Skeletal muscle tissue (tissue), 4 donors: Measurements from ENCODE around the gene ZBED4. TPM values are rescaled to one million over a fixed set of nuclear protein-coding genes. Genes with fewer than 3 reads are reported as not detected.

Source experiments
- H3K27ac ChIP-seq: one replicate; pipeline ENCODE4 v1.7.0; 2013; ENCODE audit warnings: mild to moderate bottlenecking, low read depth, low read length, inconsistent platforms
- H3K27me3 ChIP-seq, 3 donors: one replicate each; pipeline ENCODE4 v1.7.0; 2013; ENCODE audit warnings: low read length in 3 of 3; ENCODE audit not compliant: control insufficient read depth in 3 of 3, insufficient read depth in 3 of 3
- H3K36me3 ChIP-seq, 3 donors: one replicate each; pipeline ENCODE4 v1.7.0; 2013; ENCODE audit warnings: low read length in 3 of 3; ENCODE audit not compliant: control insufficient read depth in 3 of 3, insufficient read depth in 3 of 3
- H3K4me1 ChIP-seq, 3 donors: one replicate each; pipeline ENCODE4 v1.7.0; 2013; ENCODE audit warnings: low read length in 3 of 3, mild to moderate bottlenecking in 3 of 3; ENCODE audit not compliant: control insufficient read depth in 3 of 3, insufficient read depth in 3 of 3
- H3K4me3 ChIP-seq, 3 donors: one replicate each; pipeline ENCODE4 v1.7.0; 2013; ENCODE audit warnings: low read length in 3 of 3
- H3K9ac ChIP-seq, 3 donors: one replicate each; pipeline ENCODE4 v1.7.0; 2013; ENCODE audit warnings: low read length in 3 of 3, mild to moderate bottlenecking in 3 of 3, moderate library complexity in 2 of 3, low read depth in 1 of 3
- H3K9me3 ChIP-seq, 3 donors: one replicate each; pipeline ENCODE4 v1.7.0; 2013; ENCODE audit warnings: low read length in 3 of 3; ENCODE audit not compliant: control insufficient read depth in 3 of 3
- total RNA-seq: library from RNA; depleted of rRNA; stranded (reverse); fragments of >200 nt; gene quantifications from one replicate; pipeline ENCODE4 v1.2.3, GENCODE V29; 2014
- donor health status: Osteomylitis.

The ZBED4 gene
- total RNA-seq, 1 donor from 2014 or later, result 8.4 TPM

GRCh38 chr22:49853981-49854831, 562 bp downstream of the ZBED4 start:
- peak overlapping the region; percentile 25 for H3K27ac ChIP-seq

GRCh38 chr22:49855251-49855911, 1.7 kb downstream of the ZBED4 start:
- Histone ChIP-seq H3K9me3 (no peaks in the 10 kb centered on the region), H3K4me1 (peaks cover 16 to 21% (median 16%) of the 10 kb centered on the region in 3 donors), H3K27me3 (peaks cover 4 to 14% (median 6%) of the 10 kb centered on the region in 3 donors), H3K9ac (peak overlapping the region; percentile 10 to 84 (median 46)), H3K4me3 (peak overlapping the region in 2 of 3 donors; percentile 22 to 84), H3K27ac (peak overlapping the region; percentile 3), H3K36me3 (peaks cover 0 to 4% (median 0%) of the 10 kb centered on the region in 3 donors)

More at GRCh38 chr22:49853981-49854831, 562 bp downstream of the ZBED4 start:
- Histone ChIP-seq H3K4me3 (peak overlapping the region; percentile 74 to 87 (median 84)), H3K9me3 (no peaks in the 10 kb centered on the region), H3K4me1 (peaks cover 16 to 24% (median 17%) of the 10 kb centered on the region in 3 donors), H3K9ac (peak overlapping the region; percentile 77 to 84 (median 83)), H3K36me3 (peaks cover 0 to 4% (median 0%) of the 10 kb centered on the region in 3 donors), H3K27me3 (peaks cover 16 to 26% (median 16%) of the 10 kb centered on the region in 3 donors)

DNA sequence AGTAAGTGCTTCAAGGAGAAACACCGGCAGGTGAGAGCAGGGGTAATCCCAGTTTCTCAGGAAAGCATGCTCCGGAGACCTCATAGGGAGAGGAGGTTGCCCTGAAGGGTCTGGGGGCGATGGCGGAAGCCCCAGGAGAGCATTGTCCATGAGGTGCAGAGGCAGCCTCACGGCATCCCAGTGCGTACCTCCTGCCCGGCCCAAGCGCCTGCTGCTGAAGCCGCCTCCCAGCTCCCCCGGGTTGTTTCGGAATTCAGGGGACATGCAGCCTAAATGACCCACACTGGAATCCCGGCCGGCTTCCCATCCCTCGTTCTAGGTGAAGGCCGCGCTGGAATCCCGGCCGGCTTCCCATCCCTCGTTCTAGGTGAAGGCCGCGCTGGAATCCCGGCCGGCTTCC, 2.7 kb downstream of the ZBED4 start:
- Histone ChIP-seq H3K9ac (no peak overlapping the region), H3K4me3 (no peak overlapping the region), H3K4me1 (peaks cover 16 to 21% (median 16%) of the 10 kb centered on the region in 3 donors)

DNA sequence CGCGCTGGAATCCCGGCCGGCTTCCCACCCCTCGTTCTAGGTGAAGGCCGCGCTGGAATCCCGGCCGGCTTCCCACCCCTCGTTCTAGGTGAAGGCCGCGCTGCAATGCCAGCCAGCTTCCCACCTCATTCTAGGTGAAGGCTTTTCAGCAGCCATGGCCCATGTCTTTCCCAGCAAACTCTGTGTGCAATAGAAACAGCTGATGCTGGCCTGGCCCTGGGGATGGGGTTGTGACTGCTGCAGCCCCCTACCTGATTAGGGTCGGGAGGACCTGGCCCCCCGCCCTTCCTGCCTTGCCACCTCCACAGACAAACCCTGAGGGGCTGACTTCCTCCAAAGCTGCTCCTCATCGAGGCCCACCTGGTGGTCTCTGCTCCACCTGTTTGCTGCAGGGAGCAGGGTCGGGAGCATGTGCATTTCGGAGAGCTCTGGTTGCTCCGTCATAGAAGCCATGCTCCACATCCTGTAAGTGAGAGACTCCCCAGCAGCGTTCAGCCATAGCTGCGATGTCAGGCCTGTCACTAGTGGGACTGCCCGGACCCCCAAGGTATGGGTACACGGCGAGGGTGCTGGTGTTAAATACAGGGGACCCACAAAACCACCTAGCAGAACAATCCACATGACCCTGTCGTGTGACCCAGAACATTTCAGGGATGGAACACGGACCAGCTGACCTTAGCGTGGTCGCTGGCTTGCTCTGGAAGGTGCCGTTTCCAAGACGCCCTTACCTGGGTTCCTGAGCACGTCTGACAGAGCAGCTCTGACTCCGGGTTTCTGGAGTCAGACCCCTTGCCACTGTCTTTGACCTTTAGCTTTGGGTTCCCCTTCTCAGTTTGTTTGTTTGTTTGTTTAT, 3.3 kb downstream of the ZBED4 start:
- H3K4me1 ChIP-seq, result peaks cover 16 to 21% (median 16%) of the 10 kb centered on the region in 3 donors
- H3K9me3 ChIP-seq, result no peaks in the 10 kb centered on the region
- H3K36me3 ChIP-seq, result peaks cover 0 to 4% (median 0%) of the 10 kb centered on the region in 3 donors
- H3K27ac ChIP-seq, result no peak overlapping the region
- H3K27me3 ChIP-seq, result no peaks in the 10 kb centered on the region
- H3K4me3 ChIP-seq, result no peak overlapping the region
- no peak overlapping the region for H3K9ac ChIP-seq

More for the DNA sequence above, 2.7 kb downstream of the ZBED4 start:
- Histone ChIP-seq H3K27me3 (peaks cover 0 to 5% (median 0%) of the 10 kb centered on the region in 3 donors), H3K9me3 (no peaks in the 10 kb centered on the region), H3K27ac (no peak overlapping the region), H3K36me3 (peaks cover 0 to 4% (median 0%) of the 10 kb centered on the region in 3 donors)

- Histone ChIP-seq H3K27ac (no peak overlapping the region), H3K4me3 (no peak overlapping the region), H3K9me3 (no peaks in the 10 kb centered on the region), H3K36me3 (peaks cover 0 to 4% (median 0%) of the 10 kb centered on the region in 3 donors), H3K4me1 (peaks cover 13 to 21% (median 16%) of the 10 kb centered on the region in 3 donors), H3K27me3 (no peaks in the 10 kb centered on the region), H3K9ac (no peak overlapping the region)
Observed at GRCh38 chr22:49858827-49859226, 5.2 kb downstream of the ZBED4 start.

GRCh38 chr22:49861642-49862495, 8.2 kb downstream of the ZBED4 start:
- no peak overlapping the region for H3K4me3 ChIP-seq
- no peaks in the 10 kb centered on the region for H3K27me3 ChIP-seq
- no peak overlapping the region for H3K9ac ChIP-seq
- peaks cover 4 to 11% (median 8%) of the 10 kb centered on the region in 3 donors for H3K9me3 ChIP-seq
- no peaks in the 10 kb centered on the region for H3K4me1 ChIP-seq
- H3K36me3 ChIP-seq, result peaks cover 2 to 7% (median 3%) of the 10 kb centered on the region in 3 donors
- H3K27ac ChIP-seq, result no peak overlapping the region

DNA sequence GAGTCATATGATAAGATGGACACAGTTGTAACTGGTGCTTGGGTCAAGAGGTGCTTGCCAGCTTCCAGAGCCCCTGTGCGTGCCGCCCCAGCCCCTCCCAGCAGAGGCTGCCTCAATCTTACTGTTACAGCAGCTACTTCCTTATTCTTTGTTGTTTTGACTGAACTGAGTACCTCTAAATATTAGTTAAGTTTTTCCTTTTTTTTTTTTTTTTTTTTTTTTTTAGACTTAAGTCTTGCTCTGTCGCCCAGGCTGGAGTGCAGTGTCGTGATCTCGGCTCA, 8.8 kb downstream of the ZBED4 start:
- H3K4me3 ChIP-seq, result no peak overlapping the region
- no peaks in the 10 kb centered on the region for H3K27me3 ChIP-seq
- H3K4me1 ChIP-seq, result no peaks in the 10 kb centered on the region
- H3K9me3 ChIP-seq, result peaks cover 4 to 12% (median 9%) of the 10 kb centered on the region in 3 donors
- no peak overlapping the region for H3K9ac ChIP-seq
- H3K36me3 ChIP-seq, result peaks cover 2 to 6% (median 3%) of the 10 kb centered on the region in 3 donors
- H3K27ac ChIP-seq, result no peak overlapping the region

DNA sequence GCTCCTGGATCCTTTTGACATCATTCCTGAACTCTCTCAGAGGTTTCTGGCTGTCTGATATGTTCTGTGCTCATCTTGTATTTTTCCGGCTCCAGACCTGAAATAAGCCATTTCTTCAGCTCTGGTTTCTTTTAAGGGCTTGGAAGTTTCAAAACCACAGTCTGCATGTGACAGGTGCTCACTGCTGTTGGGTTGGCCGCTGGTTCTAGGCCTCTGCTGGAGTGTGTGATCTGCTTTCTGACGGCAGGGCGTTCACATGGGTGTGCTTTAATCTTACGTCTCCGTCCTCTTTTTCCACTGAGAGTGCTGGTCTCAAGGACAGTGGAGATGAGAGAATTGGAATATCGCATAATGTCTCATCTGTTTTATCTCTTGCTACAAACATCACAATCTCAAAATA, 10.3 kb downstream of the ZBED4 start:
- no peak overlapping the region for H3K27ac ChIP-seq
- no peaks in the 10 kb centered on the region for H3K4me1 ChIP-seq
- no peak overlapping the region for H3K9ac ChIP-seq
- H3K9me3 ChIP-seq, result peaks cover 4 to 12% (median 9%) of the 10 kb centered on the region in 3 donors
- H3K27me3 ChIP-seq, result no peaks in the 10 kb centered on the region
- H3K36me3 ChIP-seq, result peaks cover 2 to 6% (median 5%) of the 10 kb centered on the region in 3 donors
- no peak overlapping the region for H3K4me3 ChIP-seq

GRCh38 chr22:49865156-49865555, 11.5 kb downstream of the ZBED4 start:
- H3K4me3 ChIP-seq, result no peak overlapping the region
- no peak overlapping the region for H3K27ac ChIP-seq
- H3K9ac ChIP-seq, result no peak overlapping the region
- peaks cover 2 to 6% (median 5%) of the 10 kb centered on the region in 3 donors for H3K36me3 ChIP-seq
- no peaks in the 10 kb centered on the region for H3K27me3 ChIP-seq
- peaks cover 8 to 13% (median 12%) of the 10 kb centered on the region in 3 donors for H3K9me3 ChIP-seq
- H3K4me1 ChIP-seq, result no peaks in the 10 kb centered on the region
